KOPT-K1 (cell line): Measurements from ENCODE around the gene CPVL.
A peak's percentile ranks its signal among the peaks of the same experiment; 100 is the strongest.
"Not testable (repeated sequence)": the region's sequence is repeated elsewhere in the genome, so short reads cannot be mapped to it uniquely, and the experiment has no call there.

Experiments used
- H3K27ac ChIP-seq: fragments of 200-600 bp; sonication (generic); 2 replicates; pipeline ENCODE4 v1.5.1; 2016; ENCODE audit warnings: antibody characterized with exemption, mild to moderate bottlenecking, low read depth, low read length; ENCODE audit not compliant: poor library complexity, severe bottlenecking
- H3K36me3 ChIP-seq: fragments of 200-600 bp; sonication (generic); 2 replicates; pipeline ENCODE4 v1.5.1; 2017; ENCODE audit warnings: antibody characterized with exemption, mild to moderate bottlenecking, low read length, moderate library complexity; ENCODE audit not compliant: insufficient read depth
- H3K9me3 ChIP-seq: fragments of 200-600 bp; sonication (generic); 2 replicates; pipeline ENCODE4 v1.5.1; 2017; ENCODE audit warnings: antibody characterized with exemption, low read length, mild to moderate bottlenecking; ENCODE audit not compliant: insufficient read depth, poor library complexity, severe bottlenecking

Gene CPVL

DNA sequence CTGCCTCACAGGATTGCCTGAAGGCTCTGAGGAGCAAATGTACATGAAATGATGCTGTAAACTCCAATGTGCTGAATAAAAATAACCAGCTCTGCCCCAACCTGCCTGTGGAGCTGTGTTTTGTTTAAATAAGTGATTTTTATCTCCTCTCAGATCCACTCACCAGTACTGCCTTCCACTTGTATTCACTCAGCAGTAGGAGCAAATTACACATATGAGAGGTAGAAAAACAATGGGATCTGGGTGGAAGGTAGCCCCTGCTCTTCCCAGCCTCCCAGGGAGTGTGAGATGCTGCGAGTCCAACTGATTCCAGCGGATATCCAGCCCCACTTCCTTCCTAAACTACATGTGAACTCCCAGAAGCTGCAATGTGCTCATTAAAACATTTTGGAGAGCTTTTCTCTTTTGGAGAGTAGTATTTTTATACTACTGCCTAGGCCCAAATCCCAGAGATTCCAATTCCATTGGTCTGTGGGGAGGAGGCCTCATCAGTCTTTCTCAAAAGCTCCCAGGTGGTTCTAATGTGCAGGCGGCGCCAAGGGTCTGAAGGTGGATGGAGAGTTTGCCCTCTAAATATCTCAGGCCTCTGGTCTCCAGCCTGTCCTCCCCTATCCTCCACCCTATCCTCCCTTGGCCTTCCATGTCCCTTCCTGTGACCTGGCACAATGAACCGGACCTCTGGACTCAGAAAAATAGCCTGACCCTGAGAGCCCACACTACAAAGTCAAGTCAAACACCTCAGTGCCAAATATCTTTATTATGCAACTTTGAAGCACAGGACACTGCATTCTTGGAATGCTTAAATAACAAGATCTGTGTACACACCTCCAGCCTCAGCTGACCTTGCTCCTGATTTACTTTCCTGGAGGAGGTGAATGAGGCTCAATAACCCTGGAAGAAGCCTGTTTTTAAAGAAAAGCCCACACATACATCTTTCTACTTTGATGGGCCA lies 46.2 kb downstream of the CPVL start:
- H3K27ac ChIP-seq = no peak overlapping the region
- H3K36me3 ChIP-seq = 0 out of 2 replicates have a peak, but pooled peaks cover 1% of the 10 kb centered on the region
- H3K9me3 ChIP-seq = no peaks in the 10 kb centered on the region

DNA sequence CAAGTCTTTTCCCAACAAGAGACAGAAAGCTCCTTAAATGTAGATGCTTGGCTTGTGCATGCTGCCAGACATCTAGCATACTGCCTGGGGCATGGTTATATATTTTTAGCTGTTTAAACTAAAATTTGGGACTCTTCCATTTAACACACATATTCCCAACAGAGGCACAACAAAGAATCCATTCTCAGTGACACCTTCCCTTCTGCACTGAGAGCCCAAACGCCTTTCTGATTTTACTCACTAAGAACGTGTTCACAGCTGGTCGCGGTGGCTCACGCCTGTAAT lies 49.9 kb downstream of the CPVL start:
- Histone ChIP-seq H3K27ac (no peak overlapping the region), H3K36me3 (0 out of 2 replicates have a peak, but pooled peaks cover 8% of the 10 kb centered on the region), H3K9me3 (no peaks in the 10 kb centered on the region)

DNA sequence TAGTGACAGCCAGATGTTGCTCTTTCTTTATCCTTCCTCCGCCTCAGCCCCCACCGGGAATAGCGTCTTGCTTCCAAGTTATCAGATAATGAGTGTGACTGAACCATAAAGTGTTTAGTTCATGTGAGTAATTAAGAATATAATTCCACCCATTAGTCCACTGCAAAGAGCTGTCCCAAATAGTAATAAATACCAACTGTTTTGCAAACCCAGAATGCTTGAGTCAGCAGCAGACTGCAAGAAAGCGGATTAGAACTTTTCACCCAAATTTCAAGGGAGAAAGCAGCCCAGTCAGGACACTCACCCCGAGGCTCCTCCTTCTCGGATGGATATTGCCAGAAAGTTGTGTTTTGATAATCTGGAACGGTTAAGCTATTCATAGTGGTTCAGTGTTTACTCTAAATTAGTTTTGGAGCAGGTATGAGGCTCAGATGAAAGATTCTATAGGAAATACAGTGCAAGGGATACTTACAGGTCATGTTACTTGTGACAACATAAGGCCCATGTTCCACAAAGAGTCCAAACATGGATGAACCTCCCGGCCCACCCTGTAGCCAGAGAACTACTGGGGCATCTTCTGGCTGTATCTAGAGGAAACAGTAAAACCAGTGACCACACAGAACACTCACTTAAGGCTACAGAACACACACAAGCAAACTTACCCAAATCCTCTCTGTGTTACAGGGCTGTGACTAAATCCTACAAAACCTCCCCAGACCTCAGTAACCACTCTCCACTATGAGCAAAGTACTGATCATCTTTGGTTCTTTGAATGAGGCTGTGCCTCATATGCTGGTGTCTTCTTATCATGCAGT lies 50.5 kb downstream of the CPVL start:
- H3K27ac ChIP-seq = no peak overlapping the region
- H3K36me3 ChIP-seq = 0 out of 2 replicates have a peak, but pooled peaks cover 8% of the 10 kb centered on the region
- H3K9me3 ChIP-seq = no peaks in the 10 kb centered on the region

DNA sequence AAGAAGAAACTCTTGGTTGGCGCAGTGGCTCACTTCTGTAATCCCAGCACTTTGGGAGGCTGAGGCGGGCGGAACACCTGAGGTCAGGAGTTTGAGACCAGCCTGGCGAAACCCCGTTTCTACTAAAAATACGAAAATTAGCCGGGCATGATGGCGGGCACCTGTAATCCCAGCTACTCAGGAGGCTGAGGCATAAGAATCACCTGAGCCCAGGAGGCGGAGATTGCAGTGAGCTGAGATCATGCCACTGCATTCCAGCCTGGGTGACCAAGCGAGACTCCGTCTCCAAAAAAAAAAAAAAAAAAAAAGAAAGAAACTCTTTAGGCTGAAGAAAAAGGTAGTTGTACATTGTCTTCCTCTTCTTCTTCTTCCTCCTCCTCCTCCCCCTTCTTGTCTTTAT lies 53.2 kb downstream of the CPVL start:
- H3K27ac ChIP-seq, H3K9me3 ChIP-seq, H3K36me3 ChIP-seq: not testable (repeated sequence)

DNA sequence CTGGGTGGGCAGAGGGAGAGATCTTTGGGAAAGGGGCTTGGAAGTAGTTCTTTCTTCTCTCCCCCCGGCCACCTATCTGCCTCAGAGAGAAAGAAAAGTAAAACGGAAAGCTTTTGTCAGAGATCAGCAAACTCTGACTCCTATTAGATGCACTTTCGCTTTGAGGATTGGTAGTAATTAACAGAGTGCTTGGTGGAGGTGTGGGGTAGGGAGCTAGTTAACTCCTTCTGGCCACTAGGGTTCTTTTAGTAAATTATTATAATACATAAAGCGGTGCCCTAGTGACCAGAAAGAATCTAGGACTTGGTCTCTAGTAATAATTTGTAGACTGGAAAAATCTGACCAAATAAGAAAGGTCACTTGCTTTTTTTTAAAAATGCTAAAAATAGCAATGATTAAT lies 54.6 kb downstream of the CPVL start:
- H3K36me3 ChIP-seq = peaks cover 11% of the 10 kb centered on the region; the same call in 1 of the 2 replicates
- no peaks in the 10 kb centered on the region for H3K9me3 ChIP-seq
- peak overlapping the region; percentile 96 for H3K27ac ChIP-seq

DNA sequence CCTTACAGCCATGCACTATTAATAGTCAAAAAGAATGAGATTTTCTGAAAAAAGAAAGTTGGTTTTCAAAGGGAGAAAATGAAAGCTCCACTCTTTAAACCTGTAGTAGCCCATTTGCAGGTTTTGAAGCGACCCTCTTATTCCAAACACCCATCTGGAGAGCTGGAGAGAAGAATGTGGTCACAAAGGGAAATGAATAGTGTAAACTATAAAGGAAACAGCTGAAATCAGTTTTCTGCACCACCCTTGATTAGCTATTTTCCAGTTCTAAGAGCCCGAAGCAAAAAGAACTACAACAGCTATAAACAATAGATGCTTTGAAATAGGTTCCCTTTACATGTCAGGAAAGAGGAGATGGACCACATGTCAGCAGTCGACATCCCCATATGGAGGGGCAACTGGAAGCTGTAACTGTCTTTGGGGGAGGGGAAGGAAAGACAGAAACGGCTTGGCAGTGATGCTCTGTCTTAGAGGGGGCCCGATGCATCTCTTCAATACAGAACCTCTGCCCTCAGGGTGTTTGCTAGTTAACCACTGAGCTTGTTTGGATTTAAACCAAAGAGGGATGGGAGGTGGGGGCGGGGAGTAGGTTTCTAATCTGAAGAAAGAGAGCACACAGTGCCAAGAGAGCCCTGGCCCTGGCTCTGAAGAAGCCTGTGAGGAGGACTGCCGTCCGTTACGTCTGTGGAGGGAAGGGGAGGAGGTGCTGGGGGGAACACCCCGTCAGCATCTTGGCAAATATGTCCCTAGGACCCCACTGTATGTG lies 55.3 kb downstream of the CPVL start:
- Histone ChIP-seq H3K27ac (peak overlapping the region; percentile 96), H3K9me3 (no peaks in the 10 kb centered on the region), H3K36me3 (peaks cover 15% of the 10 kb centered on the region; the same call in 1 of the 2 replicates)

DNA sequence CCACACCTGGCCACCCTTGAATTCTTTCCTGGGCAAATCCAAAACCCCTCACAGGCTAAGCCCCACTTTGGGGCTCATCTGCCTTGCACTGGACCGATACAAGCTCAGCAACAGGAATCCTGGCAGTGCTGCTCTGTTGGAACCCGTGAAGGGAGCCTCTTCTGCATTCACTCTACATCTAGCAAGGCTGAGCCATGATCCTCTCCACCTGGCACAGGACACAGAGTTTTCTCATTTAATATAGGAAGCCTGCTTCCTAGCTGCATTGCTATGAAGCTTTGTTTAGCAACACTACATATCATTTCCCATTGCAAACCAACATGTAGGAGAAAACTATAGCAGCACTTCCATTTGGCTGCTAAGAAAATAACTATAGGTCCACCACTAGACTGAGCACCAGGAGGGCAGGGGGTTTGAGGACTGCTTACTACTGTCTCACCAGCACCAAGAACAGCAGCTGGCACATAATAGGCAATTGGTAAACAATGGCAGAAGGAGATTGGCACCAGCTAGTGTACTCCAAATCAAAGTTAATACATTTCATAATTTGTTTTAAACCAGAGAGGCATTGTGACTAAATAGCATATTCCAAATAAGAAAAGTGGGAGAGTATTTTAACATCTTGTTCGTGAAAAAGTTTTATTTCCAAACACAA lies 56.1 kb downstream of the CPVL start:
- peak overlapping the region; percentile 96 for H3K27ac ChIP-seq
- no peaks in the 10 kb centered on the region for H3K9me3 ChIP-seq
- H3K36me3 ChIP-seq = peaks cover 21% of the 10 kb centered on the region

DNA sequence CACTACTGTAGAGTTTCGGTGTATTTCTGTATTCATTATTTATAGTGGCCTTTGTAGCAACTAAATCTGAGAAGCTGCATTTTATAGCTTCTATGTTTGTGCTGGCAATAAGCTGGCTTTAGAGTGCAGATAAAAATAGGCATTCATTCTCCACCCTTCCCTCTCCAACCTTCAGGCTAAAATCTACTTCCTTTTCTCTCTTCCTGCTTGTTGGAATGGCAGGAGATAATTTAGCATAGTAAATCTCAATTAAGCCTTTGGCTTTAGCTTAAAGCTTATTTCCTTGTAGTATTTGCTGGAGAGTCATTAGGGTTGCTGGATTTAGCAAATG lies 58.5 kb downstream of the CPVL start:
- Histone ChIP-seq H3K9me3 (no peaks in the 10 kb centered on the region), H3K27ac (no peak overlapping the region), H3K36me3 (peaks cover 23% of the 10 kb centered on the region)

DNA sequence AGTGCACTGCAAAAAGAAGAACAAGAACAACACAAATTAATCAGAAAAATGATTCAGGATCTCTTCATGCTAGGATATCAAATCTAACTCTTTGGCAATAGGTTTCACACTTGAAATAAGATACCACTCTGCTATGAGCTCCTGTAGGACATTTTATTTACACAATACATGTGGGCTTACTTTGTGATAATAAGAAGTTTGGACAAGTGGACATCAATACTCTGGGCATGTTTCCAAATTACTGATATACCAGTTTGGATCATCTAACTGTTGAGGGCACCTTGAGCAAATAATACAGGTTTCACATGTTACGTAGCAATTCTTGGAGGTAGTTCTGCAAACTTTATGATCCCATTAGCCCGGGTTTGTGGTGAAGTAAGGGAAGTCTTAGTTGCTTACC lies 59.8 kb downstream of the CPVL start:
- no peaks in the 10 kb centered on the region for H3K9me3 ChIP-seq
- peaks cover 23% of the 10 kb centered on the region for H3K36me3 ChIP-seq
- no peak overlapping the region for H3K27ac ChIP-seq

DNA sequence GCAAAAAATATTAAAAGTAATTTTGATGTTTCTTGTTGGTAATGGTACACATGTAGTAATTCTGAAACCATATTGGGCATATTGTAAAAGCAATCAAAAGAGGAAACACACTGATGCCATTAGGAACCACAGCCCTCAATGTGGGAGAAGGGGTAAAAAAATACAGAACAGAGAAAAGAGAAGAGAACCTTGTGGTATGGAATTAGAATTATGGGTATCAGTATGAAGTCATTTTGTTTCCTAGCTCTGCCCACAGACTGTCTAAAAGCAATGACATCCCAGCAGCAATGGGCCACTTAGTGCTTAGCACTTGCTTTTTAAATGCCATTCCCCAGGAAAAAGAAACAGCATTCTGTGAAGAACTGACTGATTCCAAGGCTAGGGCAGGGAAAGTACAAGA lies 61.5 kb downstream of the CPVL start:
- no peak overlapping the region for H3K27ac ChIP-seq
- H3K9me3 ChIP-seq = no peaks in the 10 kb centered on the region
- peaks cover 23% of the 10 kb centered on the region for H3K36me3 ChIP-seq

DNA sequence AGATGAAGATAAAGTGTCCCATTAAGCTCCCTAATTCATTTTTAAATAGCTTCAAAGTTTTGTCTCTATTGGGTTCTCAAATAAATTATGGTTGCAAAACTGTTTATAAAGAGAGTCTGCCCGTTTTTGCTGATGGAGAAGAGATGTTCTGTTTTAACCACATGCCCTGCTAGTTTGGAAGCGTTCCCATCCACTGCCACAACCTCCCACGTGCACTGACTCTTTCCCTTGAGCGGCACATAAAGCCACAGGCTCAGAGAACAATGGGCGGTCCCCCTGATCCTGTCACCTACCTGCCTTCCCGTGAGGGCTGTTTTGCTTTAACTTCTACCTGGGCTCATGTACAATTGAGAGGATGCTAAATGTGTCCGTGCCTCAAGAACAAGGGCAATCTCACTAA lies 65.5 kb downstream of the CPVL start:
- no peak overlapping the region for H3K27ac ChIP-seq
- peaks cover 15% of the 10 kb centered on the region for H3K36me3 ChIP-seq
- no peaks in the 10 kb centered on the region for H3K9me3 ChIP-seq

DNA sequence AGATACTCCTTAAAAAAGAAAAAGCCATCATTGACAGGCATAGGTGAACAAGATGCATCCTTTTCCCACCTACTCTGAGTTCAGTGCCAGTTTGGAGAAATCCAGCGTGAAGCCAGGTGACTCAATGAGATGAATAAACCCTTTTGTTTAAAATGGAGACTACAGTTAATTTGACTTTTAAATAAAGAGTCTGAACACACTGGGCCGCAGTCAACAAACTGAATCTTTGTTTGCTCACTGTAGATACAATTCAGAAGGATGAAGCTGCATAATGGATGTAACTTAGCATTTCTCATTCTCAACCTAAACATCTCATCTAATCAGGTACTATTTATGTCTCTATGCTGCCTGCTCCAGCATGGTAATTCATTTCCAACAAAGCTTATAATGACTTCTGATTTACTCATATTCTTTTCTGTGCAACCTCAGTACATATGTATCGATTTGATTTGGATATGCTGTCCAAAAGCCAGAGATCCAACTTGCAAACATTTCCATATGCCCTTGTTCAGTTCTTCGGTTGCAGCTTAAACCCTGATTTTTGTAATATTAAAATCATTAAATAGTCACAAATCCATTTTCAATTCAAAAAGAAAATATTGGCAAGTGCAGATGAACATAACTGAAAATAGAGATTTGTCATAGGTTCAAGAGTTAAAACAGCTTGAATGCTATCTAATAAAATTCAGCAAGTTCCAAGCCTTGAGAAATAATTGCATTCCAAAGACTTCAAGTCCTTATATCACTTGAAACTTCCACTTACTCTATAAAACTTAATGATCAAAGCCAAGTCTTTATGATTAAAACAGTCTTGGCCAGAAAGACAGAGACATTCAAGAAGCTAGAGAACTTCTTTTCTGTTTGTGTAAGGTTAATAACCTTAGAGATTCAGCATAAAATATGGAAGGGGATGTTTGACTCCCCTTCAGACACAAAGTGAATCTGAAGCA lies 67.8 kb downstream of the CPVL start:
- Histone ChIP-seq H3K9me3 (no peaks in the 10 kb centered on the region), H3K27ac (no peak overlapping the region), H3K36me3 (no peaks in the 10 kb centered on the region)

DNA sequence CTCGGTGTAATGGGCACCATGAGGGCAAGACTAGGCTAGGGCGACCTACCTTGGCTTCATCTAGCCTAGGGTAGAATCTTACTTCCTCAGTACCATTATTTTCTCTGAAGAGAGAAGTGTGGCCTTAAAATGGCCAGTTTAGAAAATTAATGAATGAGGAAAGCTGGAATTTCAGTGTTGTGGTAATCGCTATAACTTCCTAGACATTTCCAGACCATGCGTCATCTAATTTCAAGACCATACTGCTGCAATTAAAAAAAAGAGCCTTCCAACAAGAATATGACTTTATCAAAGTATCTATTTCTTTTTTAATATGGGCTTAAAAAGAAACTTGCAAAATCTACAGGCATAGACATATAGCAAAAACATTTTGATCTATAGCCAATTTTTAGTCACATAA lies 68.5 kb downstream of the CPVL start:
- no peak overlapping the region for H3K27ac ChIP-seq
- no peaks in the 10 kb centered on the region for H3K9me3 ChIP-seq
- no peaks in the 10 kb centered on the region for H3K36me3 ChIP-seq

DNA sequence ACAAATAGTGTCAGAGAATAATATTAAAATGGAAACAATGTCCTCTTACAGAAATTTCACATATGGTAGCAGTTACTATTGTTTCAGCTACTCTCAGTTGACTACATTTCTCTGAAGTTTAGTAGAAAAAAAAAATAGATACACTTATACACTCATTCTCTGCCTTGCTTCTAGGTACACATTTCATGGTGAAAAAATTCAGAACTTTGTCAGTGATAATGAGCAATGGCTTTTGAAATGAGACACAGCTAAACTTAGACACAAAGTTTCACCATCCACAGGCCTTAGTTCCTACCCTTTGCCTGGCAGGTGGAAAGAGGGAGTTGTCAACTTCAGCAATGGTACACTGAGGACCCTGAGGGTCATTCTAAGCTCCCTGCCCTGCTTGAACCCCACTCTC lies 69.2 kb downstream of the CPVL start:
- Histone ChIP-seq H3K27ac (no peak overlapping the region), H3K36me3 (no peaks in the 10 kb centered on the region), H3K9me3 (no peaks in the 10 kb centered on the region)
